NT2/D1 (cell line): ENCODE measurements around the gene PLXDC2.

ENCODE experiments used
- YY1 ChIP-seq: IDR thresholded peaks from 2 replicates; pipeline ENCODE4 v1.6.1; 2011; ENCODE audit not compliant: insufficient read length, insufficient read depth
- ZNF274 ChIP-seq: IDR thresholded peaks from 2 replicates; pipeline ENCODE4 v1.6.1; 2011; ENCODE audit warnings: mild to moderate bottlenecking, low read depth, low read length

DNA sequence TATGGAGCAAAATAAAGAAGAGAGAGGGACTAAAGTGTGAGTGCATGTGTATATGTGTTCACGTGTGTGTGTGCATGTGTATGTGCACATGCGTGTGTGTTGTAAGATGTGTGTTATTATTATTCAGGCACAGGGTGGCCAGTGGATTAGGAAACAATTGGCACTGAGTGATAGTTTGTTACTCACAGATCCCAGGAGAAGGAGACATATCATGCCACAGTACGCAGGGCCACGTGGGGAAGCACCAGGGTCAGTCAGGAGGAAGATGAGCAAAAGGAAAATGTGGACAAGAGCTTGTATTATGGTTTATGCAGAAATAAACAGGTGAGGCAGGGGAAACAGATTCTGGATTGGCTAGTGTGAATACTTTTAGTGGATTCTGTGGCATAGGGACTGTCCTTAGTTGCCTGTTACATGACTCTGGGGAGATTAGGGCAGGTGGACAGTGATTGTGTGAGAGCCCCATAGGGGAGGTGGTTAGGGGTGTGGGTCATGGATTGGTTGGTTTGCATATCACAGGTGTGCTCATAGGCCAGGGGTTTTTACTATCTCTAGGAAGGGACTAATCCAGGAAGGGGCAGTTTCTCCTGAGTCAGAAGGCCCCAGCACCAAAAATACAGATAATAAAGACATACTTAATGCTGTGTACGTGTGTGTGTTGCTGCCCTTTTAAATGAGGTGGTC is 90.0 kb downstream of the PLXDC2 start:
- TF ChIP-seq YY1 (no peak), ZNF274 (no peak)
